Mesenchymal stem cell (in vitro differentiated cells and primary cell): ENCODE data around the gene SERP2.
A peak's percentile ranks its signal among the peaks of the same experiment; 100 is the strongest.

Source experiments
- DNase-seq: peaks from one replicate; pipeline ENCODE4 v3.0.0-alpha.2; 2013
- H2AFZ ChIP-seq: one replicate; pipeline ENCODE4 v1.6.1; 2013; ENCODE audit warnings: low read depth, mild to moderate bottlenecking, control low read depth, inconsistent platforms, low read length, moderate library complexity
- H2AK5ac ChIP-seq: 2 replicates; pipeline ENCODE4 v1.6.1; 2013; ENCODE audit warnings: low read length, moderate library complexity, mild to moderate bottlenecking, inconsistent platforms; ENCODE audit not compliant: severe bottlenecking
- H2BK120ac ChIP-seq: one replicate; pipeline ENCODE4 v1.6.1; 2013; ENCODE audit warnings: low read depth, mild to moderate bottlenecking, inconsistent platforms, low read length, moderate library complexity
- H2BK12ac ChIP-seq, 2 experiments: one replicate each; pipeline ENCODE4 v1.6.1; 2013; ENCODE audit warnings: inconsistent platforms in 2 of 2, low read length in 2 of 2, mild to moderate bottlenecking in 2 of 2, moderate library complexity in 2 of 2, control low read depth in 1 of 2
- H2BK15ac ChIP-seq: one replicate; pipeline ENCODE4 v1.6.1; 2013; ENCODE audit warnings: mild to moderate bottlenecking, low read depth, inconsistent platforms; ENCODE audit not compliant: poor library complexity, severe bottlenecking
- H2BK5ac ChIP-seq: 2 replicates; pipeline ENCODE4 v1.6.1; 2013; ENCODE audit warnings: low read depth, mild to moderate bottlenecking, low read length, control low read depth, inconsistent platforms; ENCODE audit not compliant: poor library complexity, severe bottlenecking
- H3K14ac ChIP-seq, 2 experiments: one replicate each; pipeline ENCODE4 v1.6.1; 2013; ENCODE audit warnings: inconsistent platforms in 2 of 2, low read length in 2 of 2, control low read depth in 1 of 2, mild to moderate bottlenecking in 1 of 2, moderate library complexity in 1 of 2
- H3K18ac ChIP-seq, 2 experiments: one replicate each; pipeline ENCODE4 v1.6.1; 2013; ENCODE audit warnings: inconsistent platforms in 2 of 2, low read length in 2 of 2, control low read depth in 1 of 2, low read depth in 1 of 2, mild to moderate bottlenecking in 1 of 2
- H3K23ac ChIP-seq, 2 experiments: one replicate each; pipeline ENCODE4 v1.6.1; 2013; ENCODE audit warnings: inconsistent platforms in 2 of 2, low read length in 2 of 2, mild to moderate bottlenecking in 2 of 2, moderate library complexity in 2 of 2, control low read depth in 1 of 2
- H3K27ac ChIP-seq: 2 replicates; pipeline ENCODE4 v1.5.1; 2013; ENCODE audit warnings: mild to moderate bottlenecking, moderate library complexity, low read length, control low read depth, inconsistent platforms; ENCODE audit not compliant: poor library complexity, severe bottlenecking
- H3K27me3 ChIP-seq, 2 experiments: 2 replicates each; pipeline versions ENCODE4 v1.6.1 to v1.7.0; 2013; ENCODE audit warnings: low read length in 2 of 2, mild to moderate bottlenecking in 2 of 2, moderate library complexity in 2 of 2, control low read depth in 1 of 2, inconsistent platforms in 1 of 2; ENCODE audit not compliant: control insufficient read depth in 1 of 2, insufficient read depth in 1 of 2
- H3K36me3 ChIP-seq, 2 experiments: 2 replicates each; pipeline versions ENCODE4 v1.6.1 to v1.7.0; 2013; ENCODE audit warnings: low read length in 2 of 2, control low read depth in 1 of 2, inconsistent platforms in 1 of 2, low read depth in 1 of 2, mild to moderate bottlenecking in 1 of 2; ENCODE audit not compliant: insufficient read depth in 2 of 2, control insufficient read depth in 1 of 2
- H3K4ac ChIP-seq, 2 experiments: one replicate each; pipeline ENCODE4 v1.6.1; 2013; ENCODE audit warnings: inconsistent platforms in 2 of 2, low read length in 2 of 2, mild to moderate bottlenecking in 2 of 2, moderate library complexity in 2 of 2, control low read depth in 1 of 2, low read depth in 1 of 2
- H3K4me1 ChIP-seq: 2 replicates; pipeline ENCODE4 v1.6.1; 2013; ENCODE audit warnings: low read depth, low read length, control low read depth; ENCODE audit not compliant: control insufficient read depth, insufficient read depth
- H3K4me2 ChIP-seq: 2 replicates; pipeline ENCODE4 v1.6.1; 2013; ENCODE audit warnings: low read length, mild to moderate bottlenecking, inconsistent platforms; ENCODE audit not compliant: poor library complexity, severe bottlenecking
- H3K4me3 ChIP-seq, 2 experiments: 2 replicates each; pipeline versions ENCODE4 v1.5.1 to v1.7.0; 2013; ENCODE audit warnings: low read length in 2 of 2, mild to moderate bottlenecking in 2 of 2, control low read depth in 1 of 2, low read depth in 1 of 2; ENCODE audit not compliant: insufficient read depth in 1 of 2
- H3K79me1 ChIP-seq: replicated peaks from 2 replicates; pipeline ENCODE4 v1.6.1; 2013; ENCODE audit warnings: mild to moderate bottlenecking, control low read depth, low read length, inconsistent platforms; ENCODE audit not compliant: poor library complexity, severe bottlenecking
- H3K9ac ChIP-seq: 2 replicates; pipeline ENCODE4 v1.7.0; 2013; ENCODE audit warnings: mild to moderate bottlenecking, low read length, moderate library complexity
- H3K9me3 ChIP-seq: 2 replicates; pipeline ENCODE4 v1.7.0; 2013; ENCODE audit warnings: mild to moderate bottlenecking, low read length; ENCODE audit not compliant: control insufficient read depth
- H4K8ac ChIP-seq: one replicate; pipeline ENCODE4 v1.6.1; 2013; ENCODE audit warnings: inconsistent platforms, mild to moderate bottlenecking, low read length, moderate library complexity
- H4K91ac ChIP-seq: one replicate; pipeline ENCODE4 v1.6.1; 2013; ENCODE audit warnings: mild to moderate bottlenecking, low read length, inconsistent platforms
- WGBS: methylation state at CpG from one replicate; pipeline ENCODE4 v1.1.7; 2013; ENCODE audit warnings: mixed read lengths; 5-methylcytosine and 5-hydroxymethylcytosine counted together

The SERP2 gene

DNA sequence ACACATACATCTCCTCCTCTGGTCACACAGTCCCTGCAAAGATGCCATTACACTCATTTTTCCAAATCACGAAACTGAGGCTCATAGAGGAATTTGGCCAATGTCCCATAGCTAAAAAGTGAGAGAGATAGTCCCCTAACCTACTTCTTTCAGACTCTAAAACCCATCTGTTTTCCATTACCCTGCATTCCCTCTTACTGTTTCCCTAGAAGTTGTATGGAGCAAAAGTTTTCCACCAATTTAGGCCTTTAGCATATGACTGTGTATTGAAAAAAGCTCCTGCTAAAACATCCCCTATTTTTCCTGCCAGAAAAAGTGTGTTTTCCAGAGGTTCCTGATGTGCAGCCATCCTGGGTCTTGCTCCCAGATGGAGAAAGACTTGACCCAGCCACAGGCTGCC lies 16.3 kb downstream of the SERP2 start:
- Histone ChIP-seq H3K4me2 (no peak overlapping the region), H3K14ac (no peak overlapping the region), H4K8ac (no peak overlapping the region), H3K9ac (no peak overlapping the region), H3K4ac (no peak overlapping the region), H3K9me3 (no peaks in the 10 kb centered on the region), H2AK5ac (no peak overlapping the region), H2BK120ac (no peak overlapping the region), H3K18ac (no peak overlapping the region), H3K4me1 (peaks cover 2% of the 10 kb centered on the region), H3K23ac (no peak overlapping the region), H3K27ac (no peak overlapping the region), H2BK5ac (no peak overlapping the region), H2AFZ (no peak overlapping the region), H3K36me3 (peaks cover 5 to 7% of the 10 kb centered on the region in 2 experiments), H2BK12ac (no peak overlapping the region), H4K91ac (no peak overlapping the region), H2BK15ac (no peak overlapping the region), H3K4me3 (no peak overlapping the region), H3K27me3 (no peaks in the 10 kb centered on the region), H3K79me1 (peaks cover 2% of the 10 kb centered on the region)
- DNase-seq, result no peak
- WGBS, result 100% methylated on average over 1 of the region's 1 CpG

DNA sequence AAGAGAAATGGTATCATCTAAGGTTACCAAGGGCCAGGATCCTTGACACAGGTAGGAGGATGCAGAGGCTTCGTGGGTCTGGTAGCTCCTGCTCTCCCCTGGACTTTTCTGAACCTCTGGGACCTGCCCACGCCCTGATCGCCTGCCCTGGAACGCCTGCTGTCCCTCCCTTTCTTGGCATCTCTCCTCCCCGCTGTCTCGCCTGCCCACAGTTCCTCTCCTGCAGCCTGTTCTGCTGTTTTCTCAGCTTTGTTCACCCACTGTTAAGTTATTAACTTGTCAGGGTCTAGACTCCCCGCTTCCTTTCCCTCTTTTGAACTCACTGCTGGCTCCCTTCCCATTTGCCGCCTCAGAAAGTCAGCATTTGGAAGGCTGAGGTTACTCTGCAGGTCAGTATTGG lies 19.8 kb downstream of the SERP2 start:
- Histone ChIP-seq H3K4me2 (no peak overlapping the region), H2BK120ac (no peak overlapping the region), H3K36me3 (peaks cover 2 to 5% of the 10 kb centered on the region in 2 experiments), H2AFZ (no peak overlapping the region), H2AK5ac (no peak overlapping the region), H3K4me1 (peaks cover 18% of the 10 kb centered on the region), H3K9me3 (no peaks in the 10 kb centered on the region), H3K14ac (no peak overlapping the region), H3K4me3 (no peak overlapping the region), H3K9ac (no peak overlapping the region), H3K4ac (no peak overlapping the region), H3K23ac (no peak overlapping the region), H3K27me3 (no peaks in the 10 kb centered on the region), H4K8ac (peak overlapping the region; percentile 10), H2BK15ac (no peak overlapping the region), H2BK12ac (no peak overlapping the region), H4K91ac (no peak overlapping the region), H2BK5ac (peak overlapping the region; percentile 48), H3K27ac (peak overlapping the region; percentile 68), H3K79me1 (peaks cover 2% of the 10 kb centered on the region), H3K18ac (no peak overlapping the region)
- 95% methylated on average over 7 of the region's 8 CpGs for WGBS
- DNase-seq, result no peak

DNA sequence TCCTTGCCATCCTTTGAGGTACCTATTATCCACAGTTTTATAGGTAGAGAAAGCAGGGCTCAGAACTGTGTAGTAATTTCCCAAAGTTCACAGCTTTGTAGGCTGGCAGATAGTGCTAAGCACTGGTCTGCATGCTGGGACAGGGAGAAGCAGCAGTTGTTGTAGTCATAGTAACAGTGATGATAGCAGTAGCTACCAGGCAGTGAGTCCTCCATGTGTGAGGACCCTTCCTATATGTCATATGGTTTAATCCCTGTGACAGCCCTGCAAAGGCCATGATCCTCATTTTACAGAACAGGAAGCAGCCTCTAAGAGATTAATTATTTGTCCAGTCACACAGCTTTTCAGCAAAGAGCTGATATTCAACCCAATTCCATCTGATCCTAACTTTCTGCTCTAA lies 21.0 kb downstream of the SERP2 start:
- Histone ChIP-seq H2BK12ac (peak overlapping the region in 1 of 2 experiments; percentile 39), H2AK5ac (no peak overlapping the region)

DNA sequence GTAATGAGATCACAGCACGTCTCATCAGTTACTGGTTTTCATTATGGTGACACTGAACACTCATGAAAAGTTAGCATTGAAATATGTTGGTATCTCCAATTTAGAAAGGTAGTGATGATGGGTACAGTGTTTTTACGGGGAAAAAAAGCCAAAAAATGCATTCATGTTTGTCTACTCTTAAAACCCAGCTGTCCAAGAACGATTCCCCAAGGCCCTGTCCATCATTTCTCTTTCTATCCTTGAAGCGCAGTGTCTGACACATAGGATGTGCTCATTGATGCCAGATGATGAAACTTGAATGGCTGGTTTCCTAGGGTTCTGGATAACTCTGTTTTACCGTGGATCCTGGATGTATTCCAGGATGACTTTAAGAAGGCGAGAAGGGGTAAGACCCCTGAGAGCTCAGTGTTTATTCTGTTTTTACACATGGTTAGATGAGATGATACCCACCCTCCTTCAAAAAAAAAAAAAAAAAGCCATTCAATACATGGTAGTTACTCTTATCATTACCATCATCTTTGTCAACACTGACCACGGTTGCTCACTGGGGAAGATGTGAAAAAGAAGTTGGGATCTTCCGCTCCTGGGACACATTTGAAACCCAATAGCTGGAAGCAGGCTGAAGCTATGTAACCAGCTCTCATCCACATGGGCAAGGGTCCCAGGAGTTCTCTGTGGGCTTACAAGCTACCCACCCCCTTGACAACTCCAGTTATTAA lies 22.5 kb downstream of the SERP2 start:
- Histone ChIP-seq H3K23ac (no peak overlapping the region), H4K8ac (no peak overlapping the region), H2BK120ac (peak overlapping the region; percentile 65), H2AK5ac (peak overlapping the region; percentile 97), H3K79me1 (no peaks in the 10 kb centered on the region), H3K9me3 (no peaks in the 10 kb centered on the region), H2BK15ac (no peak overlapping the region), H2AFZ (no peak overlapping the region), H3K4ac (peak overlapping the region; percentile 46 to 64), H3K18ac (peak overlapping the region; percentile 74 to 91), H3K4me1 (peaks cover 21% of the 10 kb centered on the region), H3K27ac (peak overlapping the region; percentile 93), H3K27me3 (peaks cover 0 to 11% of the 10 kb centered on the region in 2 experiments), H3K4me3 (peak overlapping the region in 1 of 2 experiments; percentile 35), H3K14ac (no peak overlapping the region), H2BK5ac (peak overlapping the region; percentile 85), H4K91ac (peak overlapping the region; percentile 6), H2BK12ac (peak overlapping the region; percentile 45 to 69), H3K4me2 (no peak overlapping the region), H3K9ac (peak overlapping the region; percentile 69), H3K36me3 (peaks cover 0 to 5% of the 10 kb centered on the region in 2 experiments)
- peak; percentile 39 for DNase-seq
- WGBS, result 66% methylated on average over 7 of the region's 8 CpGs

More for the DNA sequence above, 21.0 kb downstream of the SERP2 start:
- no peak overlapping the region for H3K4me2 ChIP-seq
- no peak overlapping the region for H3K4me3 ChIP-seq
- no peak overlapping the region for H3K23ac ChIP-seq
- no peak overlapping the region for H4K91ac ChIP-seq
- H3K36me3 ChIP-seq, result peaks cover 0 to 5% of the 10 kb centered on the region in 2 experiments
- peaks cover 2% of the 10 kb centered on the region for H3K79me1 ChIP-seq
- no peak overlapping the region for H2BK15ac ChIP-seq
- no peak overlapping the region for H3K27ac ChIP-seq
- no peak overlapping the region for H3K14ac ChIP-seq
- H2BK5ac ChIP-seq, result no peak overlapping the region
- peaks cover 21% of the 10 kb centered on the region for H3K4me1 ChIP-seq
- H3K9me3 ChIP-seq, result no peaks in the 10 kb centered on the region
- no peak overlapping the region for H4K8ac ChIP-seq
- H3K4ac ChIP-seq, result no peak overlapping the region
- H3K27me3 ChIP-seq, result peaks cover 0 to 4% of the 10 kb centered on the region in 2 experiments
- H2BK120ac ChIP-seq, result no peak overlapping the region
- H2AFZ ChIP-seq, result no peak overlapping the region
- H3K9ac ChIP-seq, result no peak overlapping the region
- H3K18ac ChIP-seq, result no peak overlapping the region
- DNase-seq, result peak; percentile 68
